ENCODE results near the gene SYT1.

The SYT1 gene

GRCh38 chr12:79223210-79223609, 358.6 kb downstream of the SYT1 start:
- no peak overlapping the region for H3K27ac ChIP-seq
- no peak for TF ChIP-seq CTCF (IDR thresholded peaks at IDR 0.05)
- TF ChIP-seq ZFX (IDR thresholded peaks at IDR 0.05; ENCODE audit: borderline replicate concordance): no peak

- no peak overlapping the region for H3K27ac ChIP-seq
- TF ChIP-seq ZFX (IDR thresholded peaks at IDR 0.05; ENCODE audit: borderline replicate concordance) (no peak), CTCF (IDR thresholded peaks at IDR 0.05) (no peak)
Observed at GRCh38 chr12:79223761-79224160, 359.2 kb downstream of the SYT1 start.

DNA sequence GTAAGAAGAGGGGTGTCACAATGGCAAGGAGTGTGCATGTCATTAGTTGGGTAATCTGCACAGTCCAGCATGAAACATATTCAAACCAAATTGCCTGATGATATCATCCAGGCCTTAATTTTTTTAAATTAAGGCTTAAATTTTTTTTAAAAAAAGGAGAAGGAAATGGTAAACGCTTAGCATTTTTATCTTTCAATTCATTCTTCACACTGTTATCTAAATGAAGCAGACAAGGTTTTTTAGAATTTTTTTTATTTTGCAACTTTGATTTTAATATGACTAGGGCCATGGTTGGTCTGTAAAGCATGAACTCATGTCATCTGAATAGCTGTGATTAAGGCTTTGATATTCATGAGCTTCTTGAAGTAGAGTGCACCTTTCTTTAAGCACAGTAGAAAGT, 362.5 kb downstream of the SYT1 start:
- no peak overlapping the region for H3K27ac ChIP-seq
- TF ChIP-seq ZFX (IDR thresholded peaks at IDR 0.05; ENCODE audit: borderline replicate concordance): no peak
- TF ChIP-seq CTCF (IDR thresholded peaks at IDR 0.05): no peak

DNA sequence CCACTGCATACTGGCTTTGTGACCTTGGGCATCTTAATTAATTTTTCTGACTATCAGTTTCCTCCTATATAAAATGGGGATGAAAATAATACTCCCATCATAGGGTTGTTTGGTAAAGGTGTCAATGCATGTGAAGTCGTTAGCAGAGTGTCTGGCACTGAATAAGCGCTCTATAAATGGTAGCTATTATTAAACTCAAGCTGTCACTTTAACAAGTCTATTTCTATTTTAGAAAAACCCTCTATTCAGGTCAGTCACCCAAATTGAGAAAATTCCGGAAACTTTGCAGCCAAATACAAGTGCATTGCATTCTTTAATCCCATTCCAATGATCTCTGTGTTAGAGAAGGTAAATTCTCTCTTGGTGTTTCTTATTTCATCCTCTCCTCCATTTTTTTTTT, 363.1 kb downstream of the SYT1 start:
- no peak for TF ChIP-seq ZFX (IDR thresholded peaks at IDR 0.05; ENCODE audit: borderline replicate concordance)
- TF ChIP-seq CTCF (IDR thresholded peaks at IDR 0.05): no peak
- H3K27ac ChIP-seq: no peak overlapping the region

GRCh38 chr12:79233341-79233781, 368.8 kb downstream of the SYT1 start:
- TF ChIP-seq CTCF (IDR thresholded peaks at IDR 0.05) (no peak), ZFX (IDR thresholded peaks at IDR 0.05; ENCODE audit: borderline replicate concordance) (no peak)
- no peak overlapping the region for H3K27ac ChIP-seq

GRCh38 chr12:79236920-79237319, 372.3 kb downstream of the SYT1 start:
- H3K27ac ChIP-seq: no peak overlapping the region

DNA sequence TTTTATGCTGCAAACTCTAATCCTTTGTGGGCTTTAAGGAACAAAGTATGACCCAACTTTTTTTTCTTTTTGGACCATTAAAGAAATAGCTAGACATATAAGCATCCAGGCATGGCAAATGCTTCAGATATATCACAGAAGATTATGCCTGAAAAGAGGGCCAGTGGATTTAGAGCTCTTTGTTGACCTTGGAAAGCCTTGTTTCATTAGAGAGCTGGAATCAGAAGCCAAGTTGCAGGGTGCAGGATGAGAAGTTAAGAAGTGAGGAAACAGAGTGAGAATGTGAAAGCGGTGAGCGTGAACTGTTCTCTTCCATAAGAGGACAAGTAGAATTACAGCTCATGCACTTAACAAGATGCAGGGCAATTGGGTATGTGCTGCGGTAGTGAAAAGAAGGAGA, 373.7 kb downstream of the SYT1 start:
- no peak overlapping the region for H3K27ac ChIP-seq
- no peak for TF ChIP-seq CTCF (IDR thresholded peaks at IDR 0.05)
- no peak for TF ChIP-seq ZFX (IDR thresholded peaks at IDR 0.05; ENCODE audit: borderline replicate concordance)

More at GRCh38 chr12:79236920-79237319, 372.3 kb downstream of the SYT1 start:
- no peak for TF ChIP-seq ZFX (IDR thresholded peaks at IDR 0.05; ENCODE audit: borderline replicate concordance)
- TF ChIP-seq CTCF (IDR thresholded peaks at IDR 0.05): no peak

Data from 22Rv1 (cell line).